GM12878 (cell line): ENCODE results near the gene FTL. TPM values are rescaled to one million over a fixed set of nuclear protein-coding genes. Genes with fewer than 3 reads are reported as not detected.

Experiments used
- ATF7 ChIP-seq: fragments of 450-650 bp; IDR thresholded peaks from 2 replicates; pipeline ENCODE4 v1.6.1; 2016; ENCODE audit warnings: low read depth, mild to moderate bottlenecking
- BCL11A ChIP-seq: IDR thresholded peaks from 2 replicates; pipeline ENCODE4 v1.6.1; 2011; ENCODE audit warnings: low read depth, low read length
- CHD4 ChIP-seq: fragments of 200-600 bp; sonication (generic); IDR thresholded peaks from 2 replicates; pipeline ENCODE4 v1.6.1; 2016; ENCODE audit warnings: mild to moderate bottlenecking
- CREB1 ChIP-seq: IDR thresholded peaks from 2 replicates; pipeline ENCODE4 v1.6.1; 2012; ENCODE audit warnings: low read depth, mild to moderate bottlenecking, inconsistent platforms
- E4F1 ChIP-seq: fragments of 450-650 bp; IDR thresholded peaks from 2 replicates; pipeline ENCODE4 v1.6.1; 2018; ENCODE audit warnings: borderline replicate concordance, mild to moderate bottlenecking; ENCODE audit not compliant: partially characterized antibody
- IRF5 ChIP-seq: fragments of 450-650 bp; IDR thresholded peaks from 2 replicates; pipeline ENCODE4 v1.6.1; 2017; ENCODE audit warnings: borderline replicate concordance
- LARP7 ChIP-seq: fragments of 450-650 bp; IDR thresholded peaks from 2 replicates; pipeline ENCODE4 v1.6.1; 2017; ENCODE audit warnings: mild to moderate bottlenecking
- MEF2A ChIP-seq: IDR thresholded peaks from 2 replicates; pipeline ENCODE4 v1.6.1; 2011; ENCODE audit warnings: low read depth, mild to moderate bottlenecking, low read length, moderate library complexity; ENCODE audit not compliant: insufficient read depth
- NFYB ChIP-seq: IDR thresholded peaks from 2 replicates; pipeline ENCODE4 v1.6.1; 2011; ENCODE audit warnings: low read depth, mild to moderate bottlenecking, low read length, improper control_type of control experiment, moderate library complexity; ENCODE audit not compliant: insufficient read depth
- POLR2AphosphoS5 ChIP-seq: IDR thresholded peaks from 2 replicates; pipeline ENCODE4 v1.6.1; 2011; ENCODE audit warnings: mild to moderate bottlenecking, low read length, inconsistent platforms
- REST ChIP-seq: IDR thresholded peaks from 2 replicates; pipeline ENCODE4 v1.6.1; 2012; ENCODE audit warnings: mild to moderate bottlenecking, low read depth, low read length
- SMAD5 ChIP-seq: IDR thresholded peaks from 2 replicates; pipeline ENCODE4 v1.6.1; 2016; ENCODE audit warnings: antibody characterized with exemption, low read depth
- STAT3 ChIP-seq: IDR thresholded peaks from 2 replicates; pipeline ENCODE4 v1.6.1; 2011; ENCODE audit warnings: low read depth, low read length, improper control_type of control experiment
- polyA plus RNA-seq, 11 experiments: library from polyadenylated mRNA; depleted of rRNA in 4 of 11; unstranded in 6 of 11; stranded (reverse) in 5 of 11; fragments of >200 nt; fragmentation: Nextera tagmentation in 4 of 11; fragmentation: Illumina TruSeq in 1 of 11; extraction: Ambion mirVana in 4 of 11; extraction: Trizol in 1 of 11; gene quantifications; 1 replicate in 1 of 11; 2 replicates in 10 of 11; pipeline versions ENCODE4 v1.2.1 to v1.2.3, GENCODE V29; 2011 to 2016; ENCODE audit warnings: inconsistent platforms in 2 of 11, missing spikeins in 2 of 11, low read depth in 1 of 11
- total RNA-seq, 4 experiments: library from RNA; depleted of rRNA in 3 of 4; stranded (reverse); fragments of >200 nt in 3 of 4; fragmentation: Illumina TruSeq in 1 of 4; extraction: Trizol in 1 of 4; gene quantifications; 2 replicates each; pipeline versions ENCODE4 v1.2.1 to v1.2.3, GENCODE V29; 2013 to 2021
- TF ChIP-seq, protein P1 (sequence below): IDR thresholded peaks from 2 replicates; pipeline ENCODE4 v1.6.1; 2011; ENCODE audit warnings: borderline replicate concordance, low read depth, mild to moderate bottlenecking, moderate library complexity, low read length; ENCODE audit not compliant: insufficient read depth, poor library complexity, severe bottlenecking
- TF ChIP-seq, protein P2 (sequence below): fragments of 450-650 bp; formaldehyde crosslinking; IDR thresholded peaks from 2 replicates; pipeline ENCODE4 v1.5.0; 2022; ENCODE audit warnings: mild to moderate bottlenecking, missing genetic modification characterization

Gene FTL
- total and polyA plus RNA-seq, 10 of the 15 experiments (the other 5 are each of a cell fraction or from before 2014, with no cell fraction given), result 364 to 8,913 (median 1,595) TPM

DNA sequence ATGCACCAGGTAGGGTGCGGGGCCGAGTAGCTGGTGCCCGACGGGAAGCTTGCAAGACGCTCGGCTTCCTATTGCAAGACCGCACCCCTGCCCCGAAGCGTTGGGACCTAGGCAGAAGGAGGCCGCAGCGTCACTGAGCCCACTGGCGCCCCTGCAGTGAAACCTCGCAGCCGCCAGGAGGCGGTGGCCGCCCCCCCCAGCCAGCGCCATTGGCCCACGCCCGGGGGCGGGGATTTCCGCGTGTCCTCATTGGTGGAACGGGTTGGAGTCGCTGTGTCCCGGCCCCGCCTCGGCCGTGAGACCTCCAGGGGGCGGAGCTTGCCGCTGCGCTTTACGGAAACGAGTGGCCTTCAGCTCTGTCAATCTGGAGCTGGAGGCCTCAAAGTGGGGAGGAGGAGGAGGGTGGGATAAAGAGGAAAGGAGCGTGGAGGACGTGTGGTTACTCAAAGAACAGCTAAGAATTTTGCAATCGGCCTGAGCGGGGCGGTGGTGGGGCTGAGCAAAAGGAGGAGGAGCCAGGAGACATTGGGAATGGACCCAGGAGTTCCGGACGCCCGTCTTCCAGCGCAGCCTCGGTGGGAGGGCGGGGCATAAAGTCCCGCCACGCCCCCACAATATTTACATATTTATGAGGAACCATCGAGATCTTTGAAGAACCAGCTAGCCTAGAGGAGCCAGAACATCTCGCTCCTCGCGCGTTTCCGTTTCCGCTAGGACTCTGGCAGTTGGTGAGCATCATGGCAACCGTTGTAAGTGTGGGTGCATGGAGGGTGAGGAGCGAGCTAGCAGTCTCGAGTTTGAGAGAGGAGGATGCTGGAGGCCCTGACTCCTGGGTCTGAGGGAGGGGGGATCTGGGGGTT lies 28.3 kb downstream of the FTL start, which contains the start of the genes GYS1 and RUVBL2 (continued):
- TF ChIP-seq IRF5, result no peak
- TF ChIP-seq SMAD5, result peak; percentile 71; the same call in 1 of the 2 replicates
- no peak for TF ChIP-seq CHD4
- TF ChIP-seq, protein P1, sequence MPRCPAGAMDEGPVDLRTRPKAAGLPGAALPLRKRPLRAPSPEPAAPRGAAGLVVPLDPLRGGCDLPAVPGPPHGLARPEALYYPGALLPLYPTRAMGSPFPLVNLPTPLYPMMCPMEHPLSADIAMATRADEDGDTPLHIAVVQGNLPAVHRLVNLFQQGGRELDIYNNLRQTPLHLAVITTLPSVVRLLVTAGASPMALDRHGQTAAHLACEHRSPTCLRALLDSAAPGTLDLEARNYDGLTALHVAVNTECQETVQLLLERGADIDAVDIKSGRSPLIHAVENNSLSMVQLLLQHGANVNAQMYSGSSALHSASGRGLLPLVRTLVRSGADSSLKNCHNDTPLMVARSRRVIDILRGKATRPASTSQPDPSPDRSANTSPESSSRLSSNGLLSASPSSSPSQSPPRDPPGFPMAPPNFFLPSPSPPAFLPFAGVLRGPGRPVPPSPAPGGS, result no peak
- TF ChIP-seq, protein P2, sequence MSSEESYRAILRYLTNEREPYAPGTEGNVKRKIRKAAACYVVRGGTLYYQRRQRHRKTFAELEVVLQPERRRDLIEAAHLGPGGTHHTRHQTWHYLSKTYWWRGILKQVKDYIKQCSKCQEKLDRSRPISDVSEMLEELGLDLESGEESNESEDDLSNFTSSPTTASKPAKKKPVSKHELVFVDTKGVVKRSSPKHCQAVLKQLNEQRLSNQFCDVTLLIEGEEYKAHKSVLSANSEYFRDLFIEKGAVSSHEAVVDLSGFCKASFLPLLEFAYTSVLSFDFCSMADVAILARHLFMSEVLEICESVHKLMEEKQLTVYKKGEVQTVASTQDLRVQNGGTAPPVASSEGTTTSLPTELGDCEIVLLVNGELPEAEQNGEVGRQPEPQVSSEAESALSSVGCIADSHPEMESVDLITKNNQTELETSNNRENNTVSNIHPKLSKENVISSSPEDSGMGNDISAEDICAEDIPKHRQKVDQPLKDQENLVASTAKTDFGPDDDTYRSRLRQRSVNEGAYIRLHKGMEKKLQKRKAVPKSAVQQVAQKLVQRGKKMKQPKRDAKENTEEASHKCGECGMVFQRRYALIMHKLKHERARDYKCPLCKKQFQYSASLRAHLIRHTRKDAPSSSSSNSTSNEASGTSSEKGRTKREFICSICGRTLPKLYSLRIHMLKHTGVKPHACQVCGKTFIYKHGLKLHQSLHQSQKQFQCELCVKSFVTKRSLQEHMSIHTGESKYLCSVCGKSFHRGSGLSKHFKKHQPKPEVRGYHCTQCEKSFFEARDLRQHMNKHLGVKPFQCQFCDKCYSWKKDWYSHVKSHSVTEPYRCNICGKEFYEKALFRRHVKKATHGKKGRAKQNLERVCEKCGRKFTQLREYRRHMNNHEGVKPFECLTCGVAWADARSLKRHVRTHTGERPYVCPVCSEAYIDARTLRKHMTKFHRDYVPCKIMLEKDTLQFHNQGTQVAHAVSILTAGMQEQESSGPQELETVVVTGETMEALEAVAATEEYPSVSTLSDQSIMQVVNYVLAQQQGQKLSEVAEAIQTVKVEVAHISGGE, result no peak
- peak; percentile 80 for TF ChIP-seq CREB1
- no peak for TF ChIP-seq BCL11A
- no peak for TF ChIP-seq REST
- TF ChIP-seq NFYB, result peak; percentile 93
- no peak for TF ChIP-seq MEF2A
- TF ChIP-seq ATF7, result peak; percentile 86
- TF ChIP-seq LARP7, result 0 out of 2 replicates have a peak, but pooled peaks have one; percentile 7
- no peak for TF ChIP-seq STAT3
- TF ChIP-seq POLR2AphosphoS5, result peak; percentile 83
- TF ChIP-seq E4F1, result peak; percentile 33
